Stimulated activated CD8-positive, alpha-beta memory T cell treated with anti-CD3 and anti-CD28 coated beads, Interleukin-4, amount 100 ng/mL, for 48 hours (primary cell): ENCODE results near the gene C12orf56.
"Not testable (repeated sequence)": the region's sequence is repeated elsewhere in the genome, so short reads cannot be mapped to it uniquely, and the experiment has no call there.

Experiments
- DNase-seq: peaks from one replicate; pipeline ENCODE4 v3.0.0-alpha.2; 2020

Gene C12orf56

DNA sequence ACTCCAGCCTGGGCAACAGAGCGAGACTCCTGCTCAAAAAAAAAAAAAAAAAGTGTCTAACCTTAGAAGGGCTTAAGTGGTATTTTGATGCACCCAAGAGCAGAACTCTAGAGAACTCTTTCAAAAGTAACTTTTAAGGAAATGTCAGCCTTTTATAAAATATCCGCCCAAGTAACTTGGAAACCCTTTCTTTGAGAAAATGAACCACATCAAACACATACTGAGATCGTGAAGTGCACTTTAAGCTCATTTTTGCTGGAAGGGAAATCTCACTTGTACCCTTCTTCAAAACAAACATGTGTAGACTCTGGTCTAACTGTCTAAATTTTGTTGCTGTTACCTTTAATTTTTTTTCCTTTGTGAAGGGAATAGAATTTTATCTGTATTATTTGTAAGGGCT is 5.5 kb downstream of the C12orf56 start:
- DNase-seq: no peak

DNA sequence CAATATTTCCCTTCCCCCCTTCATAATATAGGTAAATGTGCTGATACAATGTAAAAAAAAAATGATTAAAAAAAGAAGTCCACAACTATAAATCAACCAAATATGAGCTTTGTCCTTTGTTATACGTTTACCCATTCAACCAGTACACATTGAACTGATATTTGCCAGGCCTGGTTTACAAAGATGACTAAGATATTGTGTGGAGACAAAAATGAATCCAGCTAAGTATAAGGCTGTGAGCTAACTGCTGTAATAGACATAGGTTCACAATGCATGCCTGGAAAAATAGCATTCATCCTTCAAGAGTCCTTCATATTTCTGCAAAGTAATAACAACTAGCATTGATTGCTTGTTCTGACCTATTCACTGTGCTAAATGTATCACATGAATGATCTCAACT is 6.9 kb downstream of the C12orf56 start:
- no peak for DNase-seq

DNA sequence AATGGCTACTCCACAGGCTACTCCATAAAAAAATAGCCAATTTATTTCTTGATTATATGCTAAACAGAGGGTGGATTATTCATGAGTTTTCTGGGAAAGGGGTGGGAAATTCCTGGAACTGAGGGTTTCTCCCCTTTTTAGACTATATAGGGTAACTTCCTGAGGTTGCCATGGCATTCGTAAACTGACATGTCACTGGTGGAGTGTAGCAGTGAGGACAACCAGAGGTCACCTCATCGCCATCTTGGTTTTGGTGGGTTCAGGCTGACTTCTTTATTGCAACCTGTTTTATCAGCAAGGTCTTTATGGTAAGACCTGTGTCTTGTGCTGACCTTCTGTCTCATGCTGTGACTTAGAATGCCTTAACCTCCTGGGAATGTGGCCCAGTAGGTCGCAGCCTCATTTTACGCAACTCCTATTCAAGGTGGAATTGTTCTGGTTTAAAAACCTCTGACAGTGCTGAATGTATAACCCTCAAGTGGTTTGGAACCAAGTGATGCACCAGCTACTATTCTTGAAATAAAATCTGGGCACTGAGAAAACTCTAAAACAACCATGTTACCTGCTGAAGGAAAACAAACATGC is 27.7 kb downstream of the C12orf56 start:
- no peak for DNase-seq

DNA sequence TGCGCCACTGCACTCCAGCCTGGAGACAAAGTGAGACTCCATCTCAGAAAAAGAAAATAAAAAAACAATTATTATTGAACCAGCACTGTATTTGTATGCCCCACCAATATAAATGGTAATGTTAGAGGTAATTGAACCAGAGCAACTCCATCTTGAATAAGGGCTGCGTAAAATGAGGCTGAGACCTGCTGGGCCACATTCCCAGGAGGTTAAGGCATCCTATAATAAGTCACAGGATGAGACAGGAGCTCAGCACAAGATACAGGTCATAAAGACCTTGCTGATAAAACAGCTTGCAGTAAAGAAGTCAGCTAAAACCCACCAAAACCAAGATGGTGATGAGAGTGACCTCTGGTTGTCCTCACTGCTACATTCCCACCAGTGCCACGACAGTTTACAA is 29.4 kb downstream of the C12orf56 start:
- DNase-seq: not testable (repeated sequence)

DNA sequence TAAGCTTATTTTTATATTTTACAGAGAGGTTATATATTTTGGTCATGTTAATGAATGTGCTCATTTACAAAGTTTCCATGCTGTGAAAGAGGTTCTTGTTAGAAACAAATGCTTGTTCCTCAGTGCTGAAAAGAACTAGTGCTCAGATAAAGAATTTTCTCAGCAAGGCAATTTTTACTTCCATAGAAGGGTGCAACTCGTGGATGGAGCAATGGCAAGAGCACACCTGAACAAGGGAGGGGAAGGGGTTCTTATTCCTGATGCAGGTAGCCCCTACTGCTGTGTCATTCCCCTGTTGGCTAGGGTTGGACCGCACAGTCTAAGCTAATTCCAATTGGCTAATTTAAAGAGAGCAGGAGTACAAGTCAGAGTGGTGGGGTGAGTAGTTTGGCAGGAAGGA is 34.3 kb downstream of the C12orf56 start:
- DNase-seq: not testable (repeated sequence)

DNA sequence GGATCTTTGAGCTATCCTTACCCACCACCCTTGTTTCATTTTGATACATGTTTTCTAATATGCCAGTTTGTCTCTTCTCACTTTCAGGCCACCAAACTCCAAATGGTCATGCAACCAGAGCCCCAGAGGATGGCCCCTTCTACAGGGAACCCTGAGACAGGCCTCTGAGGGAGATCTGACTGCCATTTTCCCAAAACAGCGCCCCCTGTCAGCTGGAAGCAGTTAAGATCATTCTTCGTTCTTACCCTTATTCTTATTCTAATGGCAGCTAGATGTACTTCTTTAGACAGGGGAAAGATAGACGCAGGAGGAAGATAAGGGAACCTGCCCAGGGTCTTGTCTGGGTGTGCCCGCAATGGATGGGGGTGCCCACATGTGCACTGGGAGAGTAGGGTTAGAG is 38.4 kb downstream of the C12orf56 start:
- DNase-seq: peak; percentile 25

DNA sequence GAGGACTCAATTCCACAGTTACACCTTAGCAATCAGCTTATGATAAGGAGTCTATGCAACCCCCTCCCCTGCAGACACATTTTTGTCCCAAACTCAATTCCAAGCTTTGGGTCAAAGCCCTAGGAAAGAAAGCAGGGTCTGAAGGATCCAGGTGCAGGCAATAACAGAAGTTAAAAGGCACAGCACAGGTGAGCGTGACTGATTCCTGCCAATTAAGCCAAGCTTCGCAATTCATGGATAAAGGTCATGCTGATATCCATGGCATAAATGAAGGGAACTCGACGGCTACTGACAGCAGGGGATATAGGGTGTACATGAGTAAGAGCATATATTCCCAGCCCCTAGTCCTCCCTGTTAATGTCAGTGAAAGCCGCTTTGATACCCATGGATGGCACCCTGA is 39.3 kb downstream of the C12orf56 start:
- no peak for DNase-seq

DNA sequence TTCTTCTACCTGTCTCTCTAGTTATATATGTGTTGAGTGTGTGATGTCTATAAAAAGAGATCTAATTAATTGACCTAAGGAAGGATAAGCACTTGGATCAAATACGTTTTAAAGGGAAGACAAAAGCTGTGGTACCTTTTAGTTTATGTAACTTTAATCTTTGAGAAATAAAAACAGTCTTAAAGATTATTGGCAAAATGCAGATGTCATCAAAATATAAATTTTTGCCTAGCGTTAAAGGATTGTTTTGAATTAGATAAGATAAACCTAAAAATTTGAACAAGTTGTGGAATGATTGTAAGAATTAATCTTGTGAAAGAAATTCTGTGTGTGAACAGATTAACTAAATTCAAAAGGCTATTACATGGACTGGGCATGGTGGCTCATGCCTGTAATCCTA is 42.9 kb downstream of the C12orf56 start:
- no peak for DNase-seq

DNA sequence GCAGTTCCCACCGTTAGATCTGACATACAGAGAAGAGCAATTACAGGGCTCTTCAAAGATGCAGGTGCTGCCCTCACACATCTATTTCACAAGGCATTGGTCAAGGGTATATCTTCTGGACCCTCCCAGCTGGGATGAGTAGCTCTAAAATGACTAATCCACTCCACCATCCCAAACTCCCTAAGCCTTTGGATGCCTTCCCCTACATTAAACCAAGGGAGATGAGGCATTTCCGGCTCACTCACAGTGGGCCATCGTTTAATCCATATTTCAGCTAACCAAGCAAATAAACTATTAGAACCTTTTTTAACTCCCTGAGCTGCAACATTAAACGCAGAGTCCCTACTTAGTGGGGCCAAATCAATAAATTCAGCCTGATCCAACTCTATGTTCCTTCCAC is 45.9 kb downstream of the C12orf56 start:
- not testable (repeated sequence) for DNase-seq

DNA sequence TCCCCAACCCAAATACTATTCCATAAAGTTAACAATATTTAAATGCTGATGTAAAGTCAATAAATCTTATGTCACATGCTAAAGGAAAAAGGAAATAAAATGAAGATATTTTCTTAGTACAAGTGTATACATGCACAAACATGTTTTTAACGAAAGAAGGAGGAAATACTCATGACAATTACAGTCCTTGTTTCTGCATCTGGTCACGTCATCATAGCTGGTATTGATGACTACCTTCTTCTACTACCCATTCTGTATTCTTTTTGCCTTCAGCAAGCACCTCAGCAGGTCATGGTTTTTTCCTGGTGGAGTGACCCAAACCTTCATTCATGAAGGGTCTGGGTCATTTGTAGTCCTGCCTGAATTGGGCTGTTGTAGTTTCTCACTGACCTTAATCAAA is 50.0 kb downstream of the C12orf56 start:
- DNase-seq: not testable (repeated sequence)

DNA sequence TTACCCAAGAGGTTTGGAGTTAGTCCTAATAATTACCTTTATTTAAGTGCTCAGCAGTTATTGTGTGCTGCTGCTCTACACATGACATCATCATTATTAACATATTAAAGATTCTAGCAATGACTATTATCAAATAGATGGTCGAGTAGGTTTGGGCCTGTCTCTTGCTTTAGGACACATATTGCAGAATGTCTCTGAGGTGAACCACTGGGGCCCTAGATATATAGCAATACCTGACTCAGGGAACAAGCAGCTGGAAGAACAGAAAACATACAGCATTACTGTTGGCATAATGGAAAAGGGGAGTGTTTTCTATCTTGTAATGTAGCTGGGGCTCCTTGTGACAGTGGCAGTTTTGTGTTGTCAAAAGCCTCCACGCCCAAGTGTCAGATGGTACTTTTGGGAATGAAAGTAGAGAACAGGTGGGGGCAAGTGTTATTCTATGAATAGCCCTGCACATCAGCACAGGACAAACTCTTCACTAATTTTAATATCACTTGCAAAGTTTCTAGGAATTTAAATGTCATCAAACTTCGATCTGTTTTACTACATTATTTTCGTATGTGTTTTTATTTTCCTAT is 54.6 kb downstream of the C12orf56 start:
- DNase-seq: no peak

DNA sequence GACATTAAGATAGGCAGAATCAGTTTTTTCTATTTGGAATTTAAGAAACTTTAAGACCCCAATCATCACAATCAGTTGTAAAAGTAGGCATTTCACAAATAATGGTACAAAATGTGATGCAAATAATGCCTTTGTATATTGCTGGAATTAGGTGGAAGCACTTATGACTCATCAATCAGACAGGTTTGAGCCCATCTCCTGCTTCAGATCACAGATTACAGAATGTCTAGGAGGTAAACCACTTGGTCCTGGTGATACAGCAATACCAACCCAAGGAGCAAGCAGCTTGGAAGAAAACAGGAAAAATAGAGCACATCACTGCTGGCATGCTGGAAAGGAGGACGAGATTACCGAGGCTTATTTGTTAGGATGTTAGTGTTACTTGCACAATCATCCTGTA is 57.6 kb downstream of the C12orf56 start:
- no peak for DNase-seq

DNA sequence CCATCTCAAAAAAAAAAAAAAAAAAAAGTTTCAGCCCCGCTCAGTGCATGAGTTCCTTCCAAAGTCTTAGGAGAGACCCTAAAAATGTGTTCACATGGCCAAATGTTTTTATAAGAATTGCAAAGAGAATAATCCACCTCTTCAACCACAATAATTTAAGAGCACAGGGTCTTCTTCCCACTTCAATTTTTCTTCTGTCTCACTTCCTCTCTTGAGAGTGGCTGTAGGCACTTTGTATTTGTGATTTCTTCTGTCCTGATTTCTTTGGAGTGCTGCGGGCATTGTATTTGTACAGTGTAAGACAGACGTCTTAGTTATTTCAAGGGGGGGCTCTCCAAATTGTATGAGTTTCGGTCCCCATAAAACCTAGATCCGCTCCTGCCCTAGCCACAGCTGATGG is 58.3 kb downstream of the C12orf56 start:
- no peak for DNase-seq

DNA sequence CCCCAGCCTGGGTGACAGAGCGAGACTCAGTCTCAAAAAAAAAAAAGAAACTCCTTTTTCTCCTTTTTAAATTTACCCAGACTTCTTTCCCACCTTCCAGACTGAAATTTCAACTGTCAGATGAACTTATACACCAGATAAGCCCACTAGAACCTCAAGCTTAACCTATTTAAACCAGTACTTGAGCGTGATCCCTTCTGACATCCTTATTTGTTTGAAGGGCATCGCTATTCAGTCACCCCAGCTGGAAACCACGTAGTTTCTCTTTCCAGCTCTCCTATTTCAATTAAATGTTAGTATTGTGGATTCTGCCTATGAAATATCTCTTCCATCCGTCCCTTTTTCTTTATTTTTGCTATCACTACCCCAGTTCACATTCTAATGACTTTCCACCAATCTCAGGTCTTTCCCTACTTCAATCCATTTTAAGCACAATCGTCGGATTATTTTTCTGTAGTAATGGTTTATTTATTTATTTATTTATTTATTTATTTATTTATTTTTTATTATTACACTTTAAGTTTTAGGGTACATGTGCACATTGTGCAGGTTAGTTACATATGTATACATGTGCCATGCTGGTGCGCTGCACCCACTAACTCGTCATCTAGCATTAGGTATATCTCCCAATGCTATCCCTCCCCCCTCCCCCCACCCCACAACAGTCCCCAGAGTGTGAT is 61.4 kb downstream of the C12orf56 start:
- DNase-seq: not testable (repeated sequence)

DNA sequence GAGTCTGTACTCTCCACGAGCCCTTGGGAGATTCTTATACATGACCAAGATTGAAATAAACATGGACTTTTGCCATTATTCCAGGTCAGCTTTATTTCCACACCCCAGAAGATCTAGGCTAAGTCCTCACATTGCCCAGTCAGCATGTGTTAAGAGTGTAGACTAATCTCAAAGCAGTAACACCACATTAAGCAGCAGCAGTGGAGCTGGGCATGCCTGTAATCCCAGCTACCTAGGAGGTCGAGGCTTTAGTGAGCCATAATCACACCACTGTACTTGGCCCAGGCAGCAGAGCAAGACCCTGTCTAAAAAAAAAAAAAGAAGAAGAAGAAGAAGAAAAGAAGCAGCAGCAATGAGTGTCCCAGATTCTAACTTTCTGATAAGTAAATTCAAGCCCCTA is 65.5 kb downstream of the C12orf56 start:
- no peak for DNase-seq

DNA sequence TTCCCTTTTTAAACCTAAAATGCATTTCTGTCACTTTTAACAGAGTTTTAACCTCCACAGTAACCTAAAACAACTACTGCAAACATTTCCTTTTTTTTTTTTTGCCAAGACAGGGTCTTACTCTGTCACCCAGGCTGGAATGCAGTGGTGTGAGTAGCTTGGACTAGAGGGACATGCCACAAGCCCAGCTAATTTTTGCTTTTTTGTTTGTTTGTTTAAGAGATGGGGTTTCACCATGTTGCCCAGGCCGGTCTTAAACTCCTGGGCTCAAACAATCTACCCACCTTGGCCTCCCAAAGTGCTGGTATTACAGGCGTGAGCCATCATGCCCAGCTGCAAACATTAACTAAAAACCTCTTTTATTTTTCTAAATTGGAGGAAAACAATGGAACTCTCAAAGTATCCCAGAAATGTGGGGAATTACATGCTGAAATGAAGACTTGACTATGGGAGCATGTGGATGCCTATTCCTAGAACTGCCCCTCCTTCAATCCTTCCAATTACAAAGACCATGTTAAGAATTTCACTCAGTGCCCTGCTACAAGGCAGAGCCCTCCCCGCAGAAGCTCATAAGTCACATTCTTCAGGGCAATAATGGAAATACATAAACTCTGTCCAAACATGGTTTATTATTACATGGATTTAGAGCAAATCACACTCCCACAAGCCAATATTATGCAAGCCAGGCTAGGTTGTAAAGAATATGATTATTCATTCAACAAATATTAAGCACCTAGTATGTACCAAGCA is 66.9 kb downstream of the C12orf56 start:
- no peak for DNase-seq

DNA sequence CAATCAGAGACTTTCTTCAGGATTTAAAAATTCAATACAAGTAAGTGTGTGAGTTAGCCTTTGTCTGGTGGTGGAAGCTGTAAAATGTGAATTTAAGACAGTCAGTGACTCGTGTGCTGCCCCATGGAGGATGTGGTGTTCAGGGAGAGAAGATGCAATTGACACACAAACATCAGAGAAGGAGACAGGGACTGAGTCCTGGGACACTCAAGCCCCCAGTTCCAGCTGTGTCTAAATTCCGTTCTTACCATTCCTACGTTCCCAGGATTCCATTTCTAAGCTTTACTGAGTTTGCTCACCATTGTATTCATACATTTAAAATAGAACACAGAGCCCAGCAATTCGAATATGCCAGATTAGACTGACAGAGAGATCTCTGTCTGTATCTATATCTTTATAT is 67.6 kb downstream of the C12orf56 start:
- no peak for DNase-seq

DNA sequence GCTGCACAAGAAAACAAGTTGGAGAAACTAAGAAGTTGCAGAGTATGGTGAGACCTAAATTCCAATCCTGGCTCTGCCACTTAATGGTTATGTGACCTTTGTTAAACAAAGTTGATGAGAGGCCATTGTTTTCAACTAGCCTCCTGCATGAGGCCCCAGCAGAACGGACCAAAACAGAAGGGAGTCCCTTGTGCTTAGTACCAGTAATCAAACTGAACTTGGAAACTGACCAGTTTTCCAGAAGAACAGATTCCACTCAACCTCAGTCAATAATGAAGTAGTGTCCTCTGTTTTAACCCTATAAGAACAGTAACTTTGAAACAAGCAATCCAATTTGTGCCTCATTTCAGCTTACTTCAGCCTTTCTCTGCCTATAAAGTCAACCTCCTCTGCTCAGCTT is 69.9 kb downstream of the C12orf56 start:
- no peak for DNase-seq

DNA sequence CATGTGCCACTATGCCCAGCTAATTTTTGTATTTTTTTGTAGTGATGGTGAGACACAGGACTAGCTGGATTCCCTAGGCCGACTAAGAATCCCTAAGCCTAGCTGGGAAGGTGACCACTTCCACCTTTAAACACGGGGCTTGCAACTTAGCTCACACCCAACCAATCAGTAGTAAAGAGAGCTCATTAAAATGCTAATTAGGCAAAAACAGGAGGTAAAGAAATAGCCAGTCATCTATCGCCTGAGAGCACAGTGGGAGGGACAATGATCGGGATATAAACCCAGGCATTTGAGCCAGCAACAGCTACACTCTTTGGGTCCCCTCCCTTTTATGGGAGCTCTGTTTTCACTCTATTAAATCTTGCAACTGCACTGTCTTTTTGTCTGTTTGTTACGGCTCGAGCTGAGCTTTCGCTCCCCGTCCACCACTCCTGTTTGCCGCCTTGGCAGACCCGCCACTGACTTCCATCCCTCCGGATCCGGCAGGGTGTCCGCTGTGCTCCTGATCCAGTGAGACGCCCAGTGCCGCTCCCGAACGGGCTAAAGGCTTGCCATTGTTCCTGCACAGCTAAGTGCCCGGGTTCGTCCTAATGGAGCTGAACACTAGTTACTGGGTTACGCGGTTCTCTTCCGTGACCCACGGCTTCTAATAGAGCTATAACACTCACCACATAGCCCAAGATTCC is 70.9 kb downstream of the C12orf56 start:
- DNase-seq: not testable (repeated sequence)

DNA sequence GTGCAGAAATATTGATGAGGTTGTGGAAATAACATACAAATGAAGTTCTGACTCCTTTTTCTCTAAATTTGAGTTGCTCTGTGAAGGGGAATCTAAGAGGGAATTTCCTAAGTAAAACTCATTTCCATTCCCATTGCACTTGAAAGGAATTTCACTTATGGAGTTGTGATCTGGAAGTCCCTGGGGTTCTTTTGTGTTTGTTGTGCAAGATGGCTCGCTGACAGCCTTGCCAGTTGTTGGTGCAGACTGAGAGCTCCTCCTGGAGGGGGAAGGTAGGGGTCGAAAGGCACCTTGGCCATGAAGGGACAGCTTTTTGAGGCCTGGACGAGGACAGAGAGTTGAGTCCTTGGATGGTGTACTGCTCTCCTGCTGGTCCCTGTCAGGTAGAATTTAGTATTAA is 72.0 kb downstream of the C12orf56 start:
- DNase-seq: no peak

DNA sequence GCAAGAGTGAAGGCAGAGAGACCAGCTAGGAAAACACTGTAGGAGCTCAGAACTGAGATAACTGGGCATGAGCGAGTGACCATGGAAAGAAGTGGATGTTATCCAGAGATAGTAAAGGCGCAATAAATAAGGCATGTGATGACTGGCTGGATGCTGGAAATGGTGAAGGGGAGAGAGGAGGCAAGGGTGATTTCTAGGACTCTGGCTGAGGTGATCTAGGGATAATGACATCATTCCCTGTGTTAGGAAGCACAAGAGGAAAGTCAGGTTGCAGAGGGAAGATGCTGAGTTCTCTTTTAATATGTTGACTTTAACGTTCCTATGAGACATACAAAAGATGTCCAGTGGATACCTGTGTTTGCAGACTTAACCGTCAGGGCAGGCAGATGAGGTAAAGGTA is 78.7 kb downstream of the C12orf56 start:
- no peak for DNase-seq

DNA sequence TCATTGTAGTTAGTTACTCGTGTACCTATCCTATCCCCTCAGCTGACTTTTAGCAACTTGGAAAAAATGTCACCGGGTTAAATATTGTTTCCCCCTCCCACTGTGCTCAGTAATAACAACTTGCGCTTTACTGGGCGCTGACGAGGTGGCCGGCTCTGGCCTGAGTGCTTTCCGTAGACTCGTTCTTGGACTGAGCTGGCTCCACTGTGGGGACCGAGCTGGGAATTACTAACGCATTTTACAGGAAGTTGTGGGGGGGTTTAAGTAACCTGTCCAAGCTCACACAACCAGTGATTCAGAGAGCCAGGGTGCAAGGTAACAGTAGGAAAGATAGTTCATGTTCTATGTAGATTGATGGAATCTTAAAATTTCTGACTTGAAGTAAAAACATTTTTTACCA is 86.0 kb downstream of the C12orf56 start:
- no peak for DNase-seq

DNA sequence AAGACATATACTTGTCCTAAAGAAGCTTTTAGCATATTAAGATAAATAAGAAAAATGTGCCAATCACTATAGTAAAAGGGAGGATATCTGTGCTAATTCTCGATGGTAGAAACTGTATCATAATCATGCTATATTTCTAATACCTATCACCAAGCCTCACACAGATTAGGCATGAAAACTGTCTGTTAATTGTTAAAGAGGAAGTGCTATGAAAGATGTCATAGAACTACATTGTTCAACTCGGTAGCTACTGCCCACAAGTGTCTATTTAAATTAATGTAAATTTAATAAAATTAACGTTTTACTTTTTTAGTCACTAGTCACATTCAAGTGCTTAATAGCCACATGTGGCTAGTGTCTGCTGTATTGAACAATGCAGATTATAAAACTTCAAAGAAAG is 90.9 kb downstream of the C12orf56 start:
- DNase-seq: no peak
